OCI-LY1 (cell line): ENCODE measurements around the gene CHID1.

ENCODE experiments used
- CTCF ChIP-seq: fragments of 200-600 bp; sonication (generic), shearing (Covaris generic); IDR thresholded peaks from 2 replicates; pipeline ENCODE4 v1.5.1; 2017; ENCODE audit warnings: mild to moderate bottlenecking, antibody characterized with exemption, low read length, moderate library complexity, mixed read lengths
- EZH2 ChIP-seq: fragments of 200-600 bp; sonication (generic), shearing (Covaris generic); IDR thresholded peaks from 2 replicates; pipeline ENCODE4 v1.8.0; 2017; ENCODE audit warnings: borderline replicate concordance, mixed run types, mild to moderate bottlenecking, antibody characterized with exemption, low read length, moderate library complexity, mixed read lengths

GRCh38 chr11:847876-848275 lies 62.7 kb downstream of the CHID1 start:
- TF ChIP-seq CTCF (no peak), EZH2 (no peak)
